ENCODE measurements around the gene XYLT1.

The XYLT1 gene

DNA sequence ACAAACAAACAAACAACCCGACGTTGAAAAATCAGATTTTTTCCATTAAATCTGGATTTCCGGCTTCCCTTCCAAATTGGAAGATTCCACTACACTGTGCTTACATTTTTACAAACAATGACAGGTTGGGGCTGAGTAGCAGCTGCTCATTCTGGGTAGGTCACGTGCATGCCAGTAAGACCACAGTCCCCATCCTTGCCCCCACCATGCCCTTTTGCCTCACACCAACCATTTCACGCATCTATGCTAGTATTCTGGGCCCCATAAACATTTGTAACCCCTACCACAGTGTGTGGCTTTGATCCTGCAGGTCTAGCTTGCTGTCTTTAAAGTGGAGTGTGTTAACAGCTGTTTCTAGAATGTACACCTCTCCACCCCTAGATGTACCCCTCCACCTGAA lies 366.1 kb downstream of the XYLT1 start:
- no peaks in the 10 kb centered on the region for H3K9me3 ChIP-seq (ENCODE audit: insufficient read depth, low read length)
- H4K20me1 ChIP-seq (ENCODE audit: insufficient read depth, low read length), result no peaks in the 10 kb centered on the region
- TF ChIP-seq, protein P1, sequence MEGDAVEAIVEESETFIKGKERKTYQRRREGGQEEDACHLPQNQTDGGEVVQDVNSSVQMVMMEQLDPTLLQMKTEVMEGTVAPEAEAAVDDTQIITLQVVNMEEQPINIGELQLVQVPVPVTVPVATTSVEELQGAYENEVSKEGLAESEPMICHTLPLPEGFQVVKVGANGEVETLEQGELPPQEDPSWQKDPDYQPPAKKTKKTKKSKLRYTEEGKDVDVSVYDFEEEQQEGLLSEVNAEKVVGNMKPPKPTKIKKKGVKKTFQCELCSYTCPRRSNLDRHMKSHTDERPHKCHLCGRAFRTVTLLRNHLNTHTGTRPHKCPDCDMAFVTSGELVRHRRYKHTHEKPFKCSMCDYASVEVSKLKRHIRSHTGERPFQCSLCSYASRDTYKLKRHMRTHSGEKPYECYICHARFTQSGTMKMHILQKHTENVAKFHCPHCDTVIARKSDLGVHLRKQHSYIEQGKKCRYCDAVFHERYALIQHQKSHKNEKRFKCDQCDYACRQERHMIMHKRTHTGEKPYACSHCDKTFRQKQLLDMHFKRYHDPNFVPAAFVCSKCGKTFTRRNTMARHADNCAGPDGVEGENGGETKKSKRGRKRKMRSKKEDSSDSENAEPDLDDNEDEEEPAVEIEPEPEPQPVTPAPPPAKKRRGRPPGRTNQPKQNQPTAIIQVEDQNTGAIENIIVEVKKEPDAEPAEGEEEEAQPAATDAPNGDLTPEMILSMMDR (IDR thresholded peaks at IDR 0.05; ENCODE audit: low read depth, low read length), result no peak
- no peak for TF ChIP-seq EZH2phosphoT487 (IDR thresholded peaks at IDR 0.05; ENCODE audit: low read depth)
- no peak overlapping the region for H3K9ac ChIP-seq (ENCODE audit: low read length)
- H3K4me2 ChIP-seq (ENCODE audit: low read length), result no peak overlapping the region
- no peak overlapping the region for H3K4me3 ChIP-seq (ENCODE audit: low read length)
- H3K27ac ChIP-seq (ENCODE audit: low read length), result no peak overlapping the region
- H2AFZ ChIP-seq (ENCODE audit: low read depth, low read length), result no peak overlapping the region
- no peaks in the 10 kb centered on the region for H3K36me3 ChIP-seq (replicated peaks; ENCODE audit: low read depth, low read length)
- no peaks in the 10 kb centered on the region for H3K79me2 ChIP-seq (ENCODE audit: low read length)
- no peaks in the 10 kb centered on the region for H3K4me1 ChIP-seq (ENCODE audit: low read length)
- no peaks in the 10 kb centered on the region for H3K27me3 ChIP-seq (ENCODE audit: low read depth, low read length)

DNA sequence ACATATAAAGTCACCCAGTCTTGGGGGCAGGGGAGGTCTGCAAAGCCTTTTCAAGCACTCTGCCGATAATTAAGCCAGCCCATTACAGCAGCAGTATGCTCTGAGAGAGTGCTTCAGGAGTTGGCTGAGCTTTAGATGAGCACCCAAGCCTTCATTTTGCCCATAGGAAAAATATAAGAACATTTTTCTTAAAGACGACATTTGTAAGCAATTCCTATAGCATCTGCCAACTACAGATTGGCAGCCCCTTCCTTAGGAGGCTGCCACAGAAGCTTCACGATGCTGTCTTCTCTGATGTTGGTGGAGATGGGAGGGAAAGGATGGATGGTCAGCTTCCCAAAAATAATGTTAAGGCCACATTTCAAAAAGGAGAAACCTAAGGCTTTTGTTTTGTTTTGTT lies 367.5 kb downstream of the XYLT1 start:
- Histone ChIP-seq H3K9me3 (ENCODE audit: insufficient read depth, low read length) (no peaks in the 10 kb centered on the region), H3K36me3 (replicated peaks; ENCODE audit: low read depth, low read length) (no peaks in the 10 kb centered on the region), H3K79me2 (ENCODE audit: low read length) (no peaks in the 10 kb centered on the region), H3K27ac (ENCODE audit: low read length) (no peak overlapping the region), H3K4me2 (ENCODE audit: low read length) (no peak overlapping the region), H3K9ac (ENCODE audit: low read length) (no peak overlapping the region), H3K4me3 (ENCODE audit: low read length) (no peak overlapping the region), H3K4me1 (ENCODE audit: low read length) (no peaks in the 10 kb centered on the region), H3K27me3 (ENCODE audit: low read depth, low read length) (no peaks in the 10 kb centered on the region), H2AFZ (ENCODE audit: low read depth, low read length) (no peak overlapping the region), H4K20me1 (ENCODE audit: insufficient read depth, low read length) (no peaks in the 10 kb centered on the region)
- TF ChIP-seq, protein P1 (IDR thresholded peaks at IDR 0.05; ENCODE audit: low read depth, low read length), result no peak
- no peak for TF ChIP-seq EZH2phosphoT487 (IDR thresholded peaks at IDR 0.05; ENCODE audit: low read depth)

DNA sequence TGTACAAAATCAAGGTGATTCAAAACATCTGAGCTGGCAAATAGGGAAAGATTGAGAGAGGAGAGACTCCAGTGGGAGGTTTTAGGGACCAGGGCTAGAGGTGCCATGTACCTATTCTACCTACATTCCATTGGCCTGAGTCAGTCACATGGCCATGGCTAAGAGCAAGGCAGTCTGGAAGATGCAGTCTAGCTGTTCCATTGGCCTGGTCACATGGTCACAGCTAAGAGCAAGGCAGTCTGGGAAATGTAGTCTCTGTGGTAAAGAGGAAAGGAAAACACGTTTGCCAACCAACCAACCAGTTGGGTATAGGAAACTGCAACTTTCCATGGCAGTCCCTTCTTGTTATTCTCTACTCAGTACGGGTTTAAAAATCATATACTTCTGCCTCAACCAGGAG lies 369.1 kb downstream of the XYLT1 start:
- Histone ChIP-seq H3K79me2 (ENCODE audit: low read length) (no peaks in the 10 kb centered on the region), H3K9me3 (ENCODE audit: insufficient read depth, low read length) (no peaks in the 10 kb centered on the region), H3K4me2 (ENCODE audit: low read length) (no peak overlapping the region), H3K4me3 (ENCODE audit: low read length) (no peak overlapping the region), H3K36me3 (replicated peaks; ENCODE audit: low read depth, low read length) (no peaks in the 10 kb centered on the region), H3K27me3 (ENCODE audit: low read depth, low read length) (no peaks in the 10 kb centered on the region), H3K9ac (ENCODE audit: low read length) (no peak overlapping the region), H2AFZ (ENCODE audit: low read depth, low read length) (no peak overlapping the region), H4K20me1 (ENCODE audit: insufficient read depth, low read length) (no peaks in the 10 kb centered on the region), H3K4me1 (ENCODE audit: low read length) (no peaks in the 10 kb centered on the region), H3K27ac (ENCODE audit: low read length) (no peak overlapping the region)
- TF ChIP-seq EZH2phosphoT487 (IDR thresholded peaks at IDR 0.05; ENCODE audit: low read depth), result no peak
- TF ChIP-seq, protein P1 (IDR thresholded peaks at IDR 0.05; ENCODE audit: low read depth, low read length), result no peak

DNA sequence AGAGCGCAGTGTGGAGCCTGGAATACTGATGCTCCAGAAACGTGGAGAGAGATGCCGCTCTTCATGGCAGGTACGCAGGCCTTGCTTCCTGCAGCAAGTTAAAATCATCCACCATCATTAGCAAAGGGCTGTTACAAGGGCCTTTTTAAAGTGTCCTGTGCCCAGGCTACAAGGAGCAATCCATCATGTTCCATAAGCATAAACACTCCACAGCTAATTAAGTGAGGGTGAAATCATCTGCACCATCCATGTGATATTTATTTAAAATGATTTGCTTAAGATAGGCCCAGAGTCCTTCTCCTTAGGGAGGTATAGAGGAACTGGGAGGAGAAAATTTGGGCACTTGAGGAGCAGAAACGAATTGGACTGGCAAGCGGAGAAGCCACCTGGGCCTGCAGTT lies 372.1 kb downstream of the XYLT1 start:
- no peak overlapping the region for H2AFZ ChIP-seq (ENCODE audit: low read depth, low read length)
- H3K4me1 ChIP-seq (ENCODE audit: low read length), result no peaks in the 10 kb centered on the region
- no peak overlapping the region for H3K27ac ChIP-seq (ENCODE audit: low read length)
- H3K27me3 ChIP-seq (ENCODE audit: low read depth, low read length), result peaks cover 7% of the 10 kb centered on the region; the same call in 1 of the 2 replicates
- no peaks in the 10 kb centered on the region for H3K36me3 ChIP-seq (replicated peaks; ENCODE audit: low read depth, low read length)
- no peak overlapping the region for H3K9ac ChIP-seq (ENCODE audit: low read length)
- H4K20me1 ChIP-seq (ENCODE audit: insufficient read depth, low read length), result no peaks in the 10 kb centered on the region
- no peaks in the 10 kb centered on the region for H3K9me3 ChIP-seq (ENCODE audit: insufficient read depth, low read length)
- H3K79me2 ChIP-seq (ENCODE audit: low read length), result no peaks in the 10 kb centered on the region
- H3K4me2 ChIP-seq (ENCODE audit: low read length), result no peak overlapping the region
- TF ChIP-seq, protein P1 (IDR thresholded peaks at IDR 0.05; ENCODE audit: low read depth, low read length), result no peak
- no peak for TF ChIP-seq EZH2phosphoT487 (IDR thresholded peaks at IDR 0.05; ENCODE audit: low read depth)
- no peak overlapping the region for H3K4me3 ChIP-seq (ENCODE audit: low read length)

All from OCI-LY3 (cell line).